ENCODE data around the gene SPDYE6. TPM values are rescaled to one million over a fixed set of nuclear protein-coding genes. Genes with fewer than 3 reads are reported as not detected.
"Not testable (repeated sequence)": the region's sequence is repeated elsewhere in the genome, so short reads cannot be mapped to it uniquely, and the experiment has no call there.

Gene SPDYE6
- total RNA-seq, 4 donors from 2014 or later: not detected

DNA sequence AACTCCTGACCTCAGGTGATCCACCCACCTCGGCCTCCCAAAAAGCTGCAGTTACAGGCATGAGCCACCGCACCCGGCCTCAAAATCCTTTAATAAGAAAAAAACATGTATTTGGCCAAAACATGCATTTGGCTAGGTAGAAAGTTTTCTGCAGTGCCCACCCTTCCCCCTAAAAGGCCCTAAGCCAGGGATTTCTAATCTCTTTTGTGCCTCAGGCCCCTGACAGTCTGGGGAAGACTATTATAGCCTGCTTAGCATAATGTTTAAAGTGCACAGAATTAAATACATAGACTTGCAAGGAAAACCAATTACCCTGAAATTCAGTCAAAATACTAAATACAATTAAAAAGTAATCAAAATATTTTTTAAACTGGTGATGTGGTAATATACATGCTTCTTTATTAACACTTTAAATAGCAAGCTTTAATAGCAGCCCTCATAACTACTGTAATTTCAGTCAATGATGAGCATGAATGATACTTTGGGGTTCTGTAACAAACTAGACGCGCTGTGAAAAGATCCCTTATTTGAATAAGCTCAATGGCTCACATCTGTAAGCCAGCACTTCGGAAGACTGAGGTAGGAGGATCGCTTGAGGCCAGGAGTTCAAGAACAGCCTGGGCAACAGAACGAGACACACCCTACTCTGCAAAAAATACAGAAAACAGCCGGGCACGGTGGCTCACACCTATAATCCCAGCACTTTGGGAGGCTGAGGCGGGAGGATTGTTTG is 29.9 kb downstream of the SPDYE6 start:
- 89 to 90% methylated on average over 11 of the region's 11 CpGs for WGBS, 2 donors
- H3K9me3 ChIP-seq: no peaks in the 10 kb centered on the region
- TF ChIP-seq POLR2A (IDR thresholded peaks at IDR 0.05): no peak
- H3K27ac ChIP-seq: no peak overlapping the region
- H3K4me3 ChIP-seq: no peak overlapping the region
- DNase-seq (ENCODE audit: low spot score in 2 of 2): no peak
- H3K36me3 ChIP-seq: no peaks in the 10 kb centered on the region
- peaks cover 0 to 8% (median 0%) of the 10 kb centered on the region in 4 donors for H3K4me1 ChIP-seq
- peaks cover 0 to 14% of the 10 kb centered on the region in 2 donors for H3K27me3 ChIP-seq

GRCh38 chr7:102325106-102325505 is 31.1 kb downstream of the SPDYE6 start:
- 81 to 86% methylated on average over 11 of the region's 11 CpGs for WGBS, 2 donors
- not testable (repeated sequence) for H3K4me1 ChIP-seq; H3K4me3 ChIP-seq; H3K27ac ChIP-seq; H3K36me3 ChIP-seq; H3K9me3 ChIP-seq; DNase-seq (ENCODE audit: low spot score in 2 of 2)
- H3K27me3 ChIP-seq: peaks cover 0 to 14% of the 10 kb centered on the region in 2 donors

DNA sequence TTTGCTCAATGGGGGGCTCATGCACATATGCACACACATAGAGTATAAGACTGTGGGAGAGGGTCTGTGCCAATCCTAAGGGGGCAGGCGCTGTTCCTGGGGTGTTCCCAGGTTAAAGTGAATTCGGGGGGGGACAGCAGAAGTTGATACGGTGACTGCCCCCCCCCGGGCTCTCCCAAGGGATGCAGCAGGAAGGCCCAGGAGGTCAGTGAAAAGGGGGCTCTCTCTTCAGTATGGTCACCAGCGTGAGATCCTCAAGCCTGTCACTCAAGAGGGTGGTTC is 32.4 kb downstream of the SPDYE6 start:
- WGBS, 2 donors: 87 to 88% methylated on average over 5 of the region's 5 CpGs
- DNase-seq (ENCODE audit: low spot score in 2 of 2): no peak
- H3K27me3 ChIP-seq: peaks cover 0 to 14% of the 10 kb centered on the region in 2 donors
- H3K9me3 ChIP-seq: no peaks in the 10 kb centered on the region
- no peak overlapping the region for H3K27ac ChIP-seq
- H3K4me1 ChIP-seq: peaks cover 0 to 8% (median 0%) of the 10 kb centered on the region in 4 donors
- TF ChIP-seq, protein P1, sequence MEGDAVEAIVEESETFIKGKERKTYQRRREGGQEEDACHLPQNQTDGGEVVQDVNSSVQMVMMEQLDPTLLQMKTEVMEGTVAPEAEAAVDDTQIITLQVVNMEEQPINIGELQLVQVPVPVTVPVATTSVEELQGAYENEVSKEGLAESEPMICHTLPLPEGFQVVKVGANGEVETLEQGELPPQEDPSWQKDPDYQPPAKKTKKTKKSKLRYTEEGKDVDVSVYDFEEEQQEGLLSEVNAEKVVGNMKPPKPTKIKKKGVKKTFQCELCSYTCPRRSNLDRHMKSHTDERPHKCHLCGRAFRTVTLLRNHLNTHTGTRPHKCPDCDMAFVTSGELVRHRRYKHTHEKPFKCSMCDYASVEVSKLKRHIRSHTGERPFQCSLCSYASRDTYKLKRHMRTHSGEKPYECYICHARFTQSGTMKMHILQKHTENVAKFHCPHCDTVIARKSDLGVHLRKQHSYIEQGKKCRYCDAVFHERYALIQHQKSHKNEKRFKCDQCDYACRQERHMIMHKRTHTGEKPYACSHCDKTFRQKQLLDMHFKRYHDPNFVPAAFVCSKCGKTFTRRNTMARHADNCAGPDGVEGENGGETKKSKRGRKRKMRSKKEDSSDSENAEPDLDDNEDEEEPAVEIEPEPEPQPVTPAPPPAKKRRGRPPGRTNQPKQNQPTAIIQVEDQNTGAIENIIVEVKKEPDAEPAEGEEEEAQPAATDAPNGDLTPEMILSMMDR (IDR thresholded peaks at IDR 0.05): no peak
- TF ChIP-seq POLR2A (IDR thresholded peaks at IDR 0.05): no peak
- no peak for TF ChIP-seq EP300 (IDR thresholded peaks at IDR 0.05)
- H3K4me3 ChIP-seq: no peak overlapping the region
- H3K36me3 ChIP-seq: peaks cover 0 to 15% (median 0%) of the 10 kb centered on the region in 3 donors

GRCh38 chr7:102322202-102322715 is 34.0 kb downstream of the SPDYE6 start:
- H3K9me3 ChIP-seq: no peaks in the 10 kb centered on the region
- no peak overlapping the region for H3K27ac ChIP-seq
- WGBS, 2 donors: 57 to 75% methylated on average over 8 of the region's 8 CpGs
- peak in 1 of 2 donors; percentile 3 for DNase-seq (ENCODE audit: low spot score in 2 of 2)
- peaks cover 0 to 12% of the 10 kb centered on the region in 2 donors for H3K27me3 ChIP-seq
- TF ChIP-seq, protein P1 (IDR thresholded peaks at IDR 0.05): no peak
- TF ChIP-seq POLR2A (IDR thresholded peaks at IDR 0.05) (no peak), EP300 (IDR thresholded peaks at IDR 0.05) (no peak)
- H3K36me3 ChIP-seq: peaks cover 0 to 30% (median 0%) of the 10 kb centered on the region in 3 donors
- no peak overlapping the region for H3K4me3 ChIP-seq
- peaks cover 0 to 8% (median 0%) of the 10 kb centered on the region in 4 donors for H3K4me1 ChIP-seq

GRCh38 chr7:102321351-102322201 is 34.7 kb downstream of the SPDYE6 start:
- Histone ChIP-seq H3K27me3 (peaks cover 0 to 7% of the 10 kb centered on the region in 2 donors), H3K27ac (no peak overlapping the region), H3K9me3 (no peaks in the 10 kb centered on the region), H3K4me3 (no peak overlapping the region), H3K36me3 (peaks cover 0 to 34% (median 0%) of the 10 kb centered on the region in 3 donors), H3K4me1 (peaks cover 0 to 8% (median 0%) of the 10 kb centered on the region in 4 donors)
- TF ChIP-seq EP300 (IDR thresholded peaks at IDR 0.05) (no peak), POLR2A (IDR thresholded peaks at IDR 0.05) (no peak)
- TF ChIP-seq, protein P1 (IDR thresholded peaks at IDR 0.05): no peak
- 30 to 43% methylated on average over 34 to 72 of the region's 73 CpGs for WGBS, 2 donors
- peak in 1 of 2 donors; percentile 6 for DNase-seq (ENCODE audit: low spot score in 2 of 2)
